Lung (tissue), 12 donors: ENCODE measurements around the gene GOLGA7B. TPM values are rescaled to one million over a fixed set of nuclear protein-coding genes. Genes with fewer than 3 reads are reported as not detected.

Experiments used
- ATAC-seq: fragments of 200-7000 bp; cut with Tn5 transposase; one replicate; pipeline ENCODE4 v1.9.1; 2020; ENCODE audit warnings: moderate number of reproducible peaks; ENCODE audit not compliant: insufficient read depth, low FRiP score
- DNase-seq, 3 donors: peaks; one replicate each; pipeline ENCODE4 v3.0.0-alpha.2; 2013 to 2017
- H3K27ac ChIP-seq, 2 donors: one replicate each; pipeline ENCODE4 v1.5.1; 2013; ENCODE audit warnings: mild to moderate bottlenecking in 2 of 2, moderate library complexity in 2 of 2, control low read depth in 1 of 2, inconsistent platforms in 1 of 2, low read depth in 1 of 2, low read length in 1 of 2
- H3K27me3 ChIP-seq, 3 donors: one replicate each; pipeline ENCODE4 v1.5.1; 2013; ENCODE audit warnings: low read length in 2 of 3; ENCODE audit not compliant: control insufficient read depth in 3 of 3, insufficient read depth in 3 of 3
- H3K36me3 ChIP-seq, 4 donors: one replicate each; pipeline ENCODE4 v1.5.1; 2013; ENCODE audit warnings: low read length in 4 of 4, mild to moderate bottlenecking in 1 of 4, moderate library complexity in 1 of 4; ENCODE audit not compliant: control insufficient read depth in 4 of 4, insufficient read depth in 4 of 4
- H3K4me1 ChIP-seq, 5 donors: one replicate each; pipeline ENCODE4 v1.5.1; 2013; ENCODE audit warnings: low read length in 5 of 5, mild to moderate bottlenecking in 2 of 5, moderate library complexity in 1 of 5; ENCODE audit not compliant: control insufficient read depth in 5 of 5, insufficient read depth in 5 of 5
- H3K4me3 ChIP-seq: one replicate; pipeline ENCODE4 v1.5.1; 2013; ENCODE audit warnings: mild to moderate bottlenecking, control low read depth, moderate library complexity
- H3K9ac ChIP-seq, 2 donors: one replicate each; pipeline ENCODE4 v1.5.1; 2013; ENCODE audit warnings: low read length in 2 of 2, control low read depth in 1 of 2; ENCODE audit not compliant: insufficient read depth in 1 of 2
- H3K9me3 ChIP-seq, 4 donors: one replicate each; pipeline ENCODE4 v1.5.1; 2013; ENCODE audit warnings: low read length in 3 of 4, mild to moderate bottlenecking in 1 of 4, moderate library complexity in 1 of 4; ENCODE audit not compliant: control insufficient read depth in 4 of 4, insufficient read depth in 3 of 4
- WGBS, 2 donors: extraction: QIAGEN DNeasy Blood & Tissue Kit; methylation state at CpG; one replicate each; pipeline ENCODE4 v1.1.7; 2013; 5-methylcytosine and 5-hydroxymethylcytosine counted together
- polyA plus RNA-seq, 2 donors: library from polyadenylated mRNA; stranded (reverse); fragments of 200-250 nt; gene quantifications; one replicate each; pipeline ENCODE4 v1.2.1, GENCODE V29; 2013
- total RNA-seq, 2 donors: library from RNA; depleted of rRNA in 1 of 2; stranded (reverse); fragments of >200 nt in 1 of 2; gene quantifications; one replicate each; pipeline ENCODE4 v1.2.1, GENCODE V29; 2014 to 2021
- TF ChIP-seq, protein P1 (sequence below): IDR thresholded peaks from 2 replicates; pipeline ENCODE4 v1.5.1; 2012; ENCODE audit warnings: mild to moderate bottlenecking; ENCODE audit errors: control extremely low read depth, extremely low read depth
- donor health status: control.
- donor health status: control.
- donor health status: Bipolar disorder and iron deficiency.
- donor health status: healthy.
- donor health status: DM: yes; HTN: yes; CAD: no.

Gene GOLGA7B
- total and polyA plus RNA-seq, 4 donors = 0.23 to 1.2 (median 0.74) TPM

- Histone ChIP-seq H3K4me1 (peaks cover 0 to 9% (median 2%) of the 10 kb centered on the region in 5 donors), H3K27me3 (no peaks in the 10 kb centered on the region), H3K9me3 (no peaks in the 10 kb centered on the region), H3K36me3 (no peaks in the 10 kb centered on the region), H3K27ac (no peak overlapping the region), H3K9ac (no peak overlapping the region), H3K4me3 (no peak overlapping the region)
- ATAC-seq (no peak), DNase-seq (no peak)
- 64 to 78% methylated on average over 5 of the region's 5 CpGs for WGBS, 2 donors
- TF ChIP-seq, protein P1, sequence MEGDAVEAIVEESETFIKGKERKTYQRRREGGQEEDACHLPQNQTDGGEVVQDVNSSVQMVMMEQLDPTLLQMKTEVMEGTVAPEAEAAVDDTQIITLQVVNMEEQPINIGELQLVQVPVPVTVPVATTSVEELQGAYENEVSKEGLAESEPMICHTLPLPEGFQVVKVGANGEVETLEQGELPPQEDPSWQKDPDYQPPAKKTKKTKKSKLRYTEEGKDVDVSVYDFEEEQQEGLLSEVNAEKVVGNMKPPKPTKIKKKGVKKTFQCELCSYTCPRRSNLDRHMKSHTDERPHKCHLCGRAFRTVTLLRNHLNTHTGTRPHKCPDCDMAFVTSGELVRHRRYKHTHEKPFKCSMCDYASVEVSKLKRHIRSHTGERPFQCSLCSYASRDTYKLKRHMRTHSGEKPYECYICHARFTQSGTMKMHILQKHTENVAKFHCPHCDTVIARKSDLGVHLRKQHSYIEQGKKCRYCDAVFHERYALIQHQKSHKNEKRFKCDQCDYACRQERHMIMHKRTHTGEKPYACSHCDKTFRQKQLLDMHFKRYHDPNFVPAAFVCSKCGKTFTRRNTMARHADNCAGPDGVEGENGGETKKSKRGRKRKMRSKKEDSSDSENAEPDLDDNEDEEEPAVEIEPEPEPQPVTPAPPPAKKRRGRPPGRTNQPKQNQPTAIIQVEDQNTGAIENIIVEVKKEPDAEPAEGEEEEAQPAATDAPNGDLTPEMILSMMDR = no peak
These were observed 36.6 kb downstream of the GOLGA7B start for GRCh38 chr10:97886286-97886685.

DNA sequence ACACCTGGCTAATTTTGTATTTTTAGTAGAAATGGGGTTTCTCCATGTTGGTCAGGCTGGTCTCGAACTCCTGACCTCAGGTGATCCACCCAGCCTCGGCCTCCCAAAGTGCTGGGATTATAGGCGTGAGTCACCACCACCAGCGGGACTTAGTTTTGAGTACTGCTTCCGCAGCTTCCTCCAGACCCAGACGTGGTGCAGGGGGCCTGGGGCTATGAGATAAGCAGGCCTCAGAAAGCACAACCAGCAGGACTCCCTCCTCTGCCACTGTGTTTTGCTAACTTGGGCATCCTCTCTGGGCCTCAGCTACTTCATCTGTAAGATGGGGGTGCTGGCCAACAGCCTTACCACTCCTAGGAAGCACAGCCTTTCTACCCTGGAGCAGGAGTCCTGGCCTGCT is 37.8 kb downstream of the GOLGA7B start:
- no peak overlapping the region for H3K4me3 ChIP-seq
- TF ChIP-seq, protein P1 = no peak
- H3K9me3 ChIP-seq = no peaks in the 10 kb centered on the region
- 56 to 71% methylated on average over 6 of the region's 6 CpGs for WGBS, 2 donors
- H3K27me3 ChIP-seq = no peaks in the 10 kb centered on the region
- H3K27ac ChIP-seq = peak overlapping the region in 1 of 2 donors; percentile 79
- no peak for ATAC-seq
- H3K9ac ChIP-seq = no peak overlapping the region
- H3K36me3 ChIP-seq = no peaks in the 10 kb centered on the region
- no peak for DNase-seq
- H3K4me1 ChIP-seq = peaks cover 0 to 9% (median 2%) of the 10 kb centered on the region in 5 donors

GRCh38 chr10:97888134-97888533 is 38.5 kb downstream of the GOLGA7B start:
- 89 to 95% methylated on average over 7 of the region's 7 CpGs for WGBS, 2 donors
- Histone ChIP-seq H3K27ac (peak overlapping the region in 1 of 2 donors; percentile 69), H3K4me3 (no peak overlapping the region), H3K36me3 (no peaks in the 10 kb centered on the region), H3K4me1 (peaks cover 0 to 9% (median 2%) of the 10 kb centered on the region in 5 donors), H3K9ac (no peak overlapping the region), H3K27me3 (no peaks in the 10 kb centered on the region), H3K9me3 (no peaks in the 10 kb centered on the region)
- TF ChIP-seq, protein P1 = no peak
- ATAC-seq = no peak
- no peak for DNase-seq
